PC-3 (cell line): ENCODE data around the gene SCLY.

Source experiments
- CTCF ChIP-seq: fragments of 300-600 bp; sonication (generic); conservative IDR thresholded peaks from 2 replicates; pipeline ENCODE4 v1.5.1; 2017; ENCODE audit warnings: antibody characterized with exemption, low read depth, mild to moderate bottlenecking, low read length
- EZH2 ChIP-seq: fragments of 300-600 bp; sonication (generic); IDR thresholded peaks from one replicate; pipeline ENCODE4 v1.6.1; 2017; ENCODE audit warnings: antibody characterized with exemption, mild to moderate bottlenecking, low read length; ENCODE audit not compliant: unreplicated experiment
- EZH2phosphoT487 ChIP-seq: fragments of 300-600 bp; sonication (generic); IDR thresholded peaks from 2 replicates; pipeline ENCODE4 v1.6.1; 2018; ENCODE audit warnings: mild to moderate bottlenecking, antibody characterized with exemption, low read length, borderline replicate concordance

GRCh38 chr2:238016526-238016925 lies 44.3 kb upstream of the SCLY start:
- no peak for TF ChIP-seq CTCF
- TF ChIP-seq EZH2, result no peak
- TF ChIP-seq EZH2phosphoT487, result no peak
